Ovary (tissue), 3 donors: ENCODE measurements around the gene DIS3L.

Source experiments
- EP300 ChIP-seq: sonication (generic); formaldehyde crosslinking; IDR thresholded peaks from one replicate; pipeline ENCODE4 v1.6.1; 2017; ENCODE audit warnings: antibody characterized with exemption
- POLR2A ChIP-seq: fragments of 450-650 bp; IDR thresholded peaks from one replicate; pipeline ENCODE4 v1.6.1; 2017; ENCODE audit warnings: antibody characterized with exemption, mild to moderate bottlenecking, moderate library complexity
- TF ChIP-seq, protein P1 (sequence below), 3 donors: fragments of 450-650 bp in 2 of 3; fragments of 200-600 bp in 1 of 3; IDR thresholded peaks; one replicate each; pipeline versions ENCODE4 v1.5.1 to v1.8.0; 2016 to 2022; ENCODE audit warnings: antibody characterized with exemption in 3 of 3, mild to moderate bottlenecking in 1 of 3
- donor health status: DM: no; HTN: no; CAD: no.

DNA sequence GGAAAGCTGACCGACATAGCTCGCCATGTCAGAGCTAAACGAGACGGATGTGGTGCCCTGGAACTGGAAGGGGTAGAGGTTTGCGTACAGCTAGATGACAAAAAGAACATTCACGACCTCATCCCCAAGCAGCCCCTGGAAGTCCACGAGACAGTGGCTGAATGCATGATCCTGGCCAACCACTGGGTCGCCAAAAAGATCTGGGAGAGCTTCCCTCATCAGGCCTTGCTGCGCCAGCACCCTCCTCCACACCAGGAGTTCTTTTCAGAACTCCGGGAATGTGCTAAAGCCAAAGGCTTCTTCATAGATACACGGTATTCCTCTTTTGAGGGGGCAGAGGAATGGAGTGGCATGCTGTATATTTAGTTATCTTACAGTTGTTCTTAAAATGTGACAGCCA lies 32.7 kb downstream of the DIS3L start:
- TF ChIP-seq, protein P1, sequence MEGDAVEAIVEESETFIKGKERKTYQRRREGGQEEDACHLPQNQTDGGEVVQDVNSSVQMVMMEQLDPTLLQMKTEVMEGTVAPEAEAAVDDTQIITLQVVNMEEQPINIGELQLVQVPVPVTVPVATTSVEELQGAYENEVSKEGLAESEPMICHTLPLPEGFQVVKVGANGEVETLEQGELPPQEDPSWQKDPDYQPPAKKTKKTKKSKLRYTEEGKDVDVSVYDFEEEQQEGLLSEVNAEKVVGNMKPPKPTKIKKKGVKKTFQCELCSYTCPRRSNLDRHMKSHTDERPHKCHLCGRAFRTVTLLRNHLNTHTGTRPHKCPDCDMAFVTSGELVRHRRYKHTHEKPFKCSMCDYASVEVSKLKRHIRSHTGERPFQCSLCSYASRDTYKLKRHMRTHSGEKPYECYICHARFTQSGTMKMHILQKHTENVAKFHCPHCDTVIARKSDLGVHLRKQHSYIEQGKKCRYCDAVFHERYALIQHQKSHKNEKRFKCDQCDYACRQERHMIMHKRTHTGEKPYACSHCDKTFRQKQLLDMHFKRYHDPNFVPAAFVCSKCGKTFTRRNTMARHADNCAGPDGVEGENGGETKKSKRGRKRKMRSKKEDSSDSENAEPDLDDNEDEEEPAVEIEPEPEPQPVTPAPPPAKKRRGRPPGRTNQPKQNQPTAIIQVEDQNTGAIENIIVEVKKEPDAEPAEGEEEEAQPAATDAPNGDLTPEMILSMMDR (IDR thresholded peaks at IDR 0.05) = no peak
- TF ChIP-seq EP300 = no peak
- no peak for TF ChIP-seq POLR2A
